ENCODE results near the gene MIPOL1. TPM values are rescaled to one million over a fixed set of nuclear protein-coding genes. Genes with fewer than 3 reads are reported as not detected.
"Not testable (repeated sequence)": the region's sequence is repeated elsewhere in the genome, so short reads cannot be mapped to it uniquely, and the experiment has no call there.

The MIPOL1 gene
- polyA plus RNA-seq, 3 donors = 8.8 to 14.9 (median 10.9) TPM

- DNase-seq = no peak
Measured at GRCh38 chr14:37546621-37547447, 349.1 kb downstream of the MIPOL1 start.

- no peak for DNase-seq
Measured at GRCh38 chr14:37550511-37550910, 352.8 kb downstream of the MIPOL1 start.

GRCh38 chr14:37551119-37551518 lies 353.4 kb downstream of the MIPOL1 start:
- no peak for DNase-seq

DNA sequence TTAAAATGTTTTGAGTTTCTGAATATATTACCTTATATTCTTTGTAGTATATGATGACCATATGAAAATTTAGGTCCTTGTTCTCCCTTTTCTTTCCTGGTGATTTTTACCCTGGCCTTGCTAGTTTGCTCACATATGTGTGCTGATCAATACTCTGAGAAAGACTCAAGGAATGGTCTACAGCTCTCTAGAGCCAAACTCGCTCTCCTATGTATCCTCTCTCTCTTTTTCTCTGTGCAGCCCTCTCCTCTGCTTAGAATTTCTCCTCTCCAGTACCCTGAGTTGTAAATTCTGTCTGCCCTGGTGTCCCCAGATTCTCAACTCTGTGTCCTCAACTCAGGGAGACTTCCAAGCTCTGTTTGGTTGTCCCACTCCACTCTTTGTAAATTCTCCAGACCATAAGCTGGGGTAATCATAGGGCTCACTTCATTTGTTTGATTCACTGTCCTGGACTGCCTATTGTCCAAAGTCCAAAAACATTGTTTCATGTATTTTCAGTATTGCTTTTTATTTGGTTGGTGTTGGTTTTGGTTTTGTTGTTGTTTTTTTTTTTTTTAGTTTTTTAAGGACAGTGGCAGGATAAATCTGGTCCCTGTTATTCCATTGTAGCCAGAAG lies 356.3 kb downstream of the MIPOL1 start:
- DNase-seq = no peak

- not testable (repeated sequence) for DNase-seq
Measured at GRCh38 chr14:37555596-37555995, 357.9 kb downstream of the MIPOL1 start.

GRCh38 chr14:37558740-37559139 lies 361.0 kb downstream of the MIPOL1 start:
- DNase-seq = no peak

GRCh38 chr14:37559386-37559785 lies 361.6 kb downstream of the MIPOL1 start:
- no peak for DNase-seq

DNA sequence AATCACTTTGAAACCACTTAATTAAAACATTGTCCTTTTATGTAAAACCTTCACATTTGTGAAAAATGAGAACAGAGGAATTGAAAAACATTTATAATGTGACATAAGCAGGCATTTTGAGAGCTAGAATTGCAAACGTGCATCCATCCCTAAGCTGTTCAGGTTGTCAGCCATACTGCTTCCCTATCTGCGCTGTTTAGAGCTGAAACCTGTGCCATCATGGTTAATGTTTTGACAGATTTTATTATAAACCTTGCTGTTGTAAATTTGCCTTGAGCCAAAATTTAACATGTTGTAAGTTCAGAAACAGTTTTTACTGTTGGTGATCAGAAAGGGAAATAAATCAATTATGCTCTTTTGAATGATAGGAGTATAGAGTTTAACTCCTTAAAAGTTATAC lies 365.5 kb downstream of the MIPOL1 start:
- no peak for DNase-seq

DNA sequence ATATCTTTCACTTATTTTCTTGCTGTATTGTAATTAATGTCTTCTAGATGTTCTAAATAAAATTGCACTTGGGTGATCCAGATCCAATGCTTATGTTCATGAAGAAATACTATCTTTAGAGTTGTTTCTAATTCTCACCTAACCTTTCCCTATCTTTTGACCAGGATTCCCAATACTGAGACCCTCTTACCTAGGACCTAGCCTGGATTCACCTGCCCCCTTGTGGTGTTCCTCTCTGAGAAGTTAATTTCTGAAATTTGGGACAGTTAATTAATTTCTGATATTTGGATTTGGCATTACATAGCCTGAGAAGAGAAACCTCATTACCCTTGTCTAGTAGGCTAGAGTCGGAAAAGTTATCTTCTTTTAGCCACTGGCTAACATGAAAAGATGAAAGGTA lies 367.8 kb downstream of the MIPOL1 start:
- DNase-seq = no peak

- no peak for DNase-seq
Measured at GRCh38 chr14:37566811-37567371, 369.2 kb downstream of the MIPOL1 start.

DNA sequence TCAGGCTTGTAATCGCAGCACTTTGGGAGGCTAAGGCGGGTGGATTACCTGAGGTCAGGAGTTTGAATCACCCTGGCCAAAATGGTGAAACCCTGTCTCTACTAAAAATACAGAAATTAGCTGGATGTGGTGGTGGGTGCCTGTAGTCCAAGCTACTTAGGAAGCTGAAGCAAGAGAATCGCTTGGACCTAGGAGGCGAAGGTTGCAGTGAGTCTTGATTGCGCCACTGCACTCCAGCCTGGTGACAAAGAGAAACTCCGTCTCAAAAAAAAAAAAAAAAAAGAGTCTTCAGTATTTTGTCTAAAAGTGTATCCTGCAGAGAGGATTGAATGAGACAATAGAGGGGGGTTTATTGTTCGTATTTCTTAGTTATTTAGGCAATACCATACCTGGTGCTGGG lies 372.0 kb downstream of the MIPOL1 start:
- DNase-seq = no peak

DNA sequence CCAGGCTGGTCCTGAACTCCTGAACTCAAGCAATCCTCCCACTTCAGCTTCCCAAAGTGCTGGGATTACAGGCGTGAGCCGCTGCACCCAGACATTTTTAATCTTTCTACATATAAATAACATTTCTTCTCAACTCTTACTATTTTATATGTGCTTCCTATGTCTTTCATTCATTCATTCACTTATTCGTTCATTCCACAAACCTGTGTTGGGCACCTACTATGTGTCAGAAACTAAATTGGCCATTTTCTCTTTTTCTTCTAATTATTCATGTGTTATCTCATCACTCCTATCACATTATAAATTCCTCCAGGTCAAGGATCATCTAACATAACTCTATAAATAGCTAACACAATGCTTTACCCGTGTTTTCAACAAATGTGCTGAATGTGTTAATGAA lies 373.7 kb downstream of the MIPOL1 start:
- DNase-seq = no peak

DNA sequence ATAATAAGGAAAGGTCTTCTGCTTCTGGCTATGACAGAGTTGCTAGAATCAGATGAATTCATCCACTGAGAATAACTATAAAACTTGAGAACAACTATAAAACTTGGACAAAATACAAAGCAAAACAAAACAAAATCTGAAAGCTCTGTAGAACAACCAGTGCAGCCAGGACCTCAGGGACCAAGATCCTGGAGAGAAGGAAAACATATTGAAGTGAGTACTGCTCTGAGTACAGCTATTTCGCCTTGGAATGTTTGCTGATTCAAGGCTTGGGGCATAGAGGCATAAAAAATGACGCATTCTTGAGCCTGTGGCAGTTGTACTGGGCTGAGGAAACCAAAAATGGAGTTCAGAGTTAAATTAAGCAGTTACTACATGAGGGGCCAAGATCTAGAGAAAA lies 375.6 kb downstream of the MIPOL1 start:
- no peak for DNase-seq

- no peak for DNase-seq
Measured at GRCh38 chr14:37579274-37579673, 381.5 kb downstream of the MIPOL1 start.

DNA sequence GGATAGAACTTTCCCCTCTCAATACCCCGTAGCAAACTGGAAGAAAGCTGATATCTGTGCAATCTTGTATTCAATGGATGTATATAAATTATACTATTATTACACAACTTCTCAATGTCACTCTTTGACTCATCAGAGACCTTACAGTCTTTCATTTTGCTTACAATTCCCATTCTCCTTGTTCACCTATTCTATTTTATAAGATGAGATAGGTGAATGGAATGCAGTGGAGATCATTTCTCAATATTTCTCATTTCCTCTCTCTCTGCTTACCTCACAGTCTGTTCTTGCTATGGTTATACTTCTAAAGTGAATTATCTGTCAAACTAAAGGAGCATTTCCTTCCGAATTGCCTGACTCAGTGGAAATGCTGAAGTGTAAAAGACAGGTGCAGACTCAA lies 382.4 kb downstream of the MIPOL1 start:
- DNase-seq = no peak

DNA sequence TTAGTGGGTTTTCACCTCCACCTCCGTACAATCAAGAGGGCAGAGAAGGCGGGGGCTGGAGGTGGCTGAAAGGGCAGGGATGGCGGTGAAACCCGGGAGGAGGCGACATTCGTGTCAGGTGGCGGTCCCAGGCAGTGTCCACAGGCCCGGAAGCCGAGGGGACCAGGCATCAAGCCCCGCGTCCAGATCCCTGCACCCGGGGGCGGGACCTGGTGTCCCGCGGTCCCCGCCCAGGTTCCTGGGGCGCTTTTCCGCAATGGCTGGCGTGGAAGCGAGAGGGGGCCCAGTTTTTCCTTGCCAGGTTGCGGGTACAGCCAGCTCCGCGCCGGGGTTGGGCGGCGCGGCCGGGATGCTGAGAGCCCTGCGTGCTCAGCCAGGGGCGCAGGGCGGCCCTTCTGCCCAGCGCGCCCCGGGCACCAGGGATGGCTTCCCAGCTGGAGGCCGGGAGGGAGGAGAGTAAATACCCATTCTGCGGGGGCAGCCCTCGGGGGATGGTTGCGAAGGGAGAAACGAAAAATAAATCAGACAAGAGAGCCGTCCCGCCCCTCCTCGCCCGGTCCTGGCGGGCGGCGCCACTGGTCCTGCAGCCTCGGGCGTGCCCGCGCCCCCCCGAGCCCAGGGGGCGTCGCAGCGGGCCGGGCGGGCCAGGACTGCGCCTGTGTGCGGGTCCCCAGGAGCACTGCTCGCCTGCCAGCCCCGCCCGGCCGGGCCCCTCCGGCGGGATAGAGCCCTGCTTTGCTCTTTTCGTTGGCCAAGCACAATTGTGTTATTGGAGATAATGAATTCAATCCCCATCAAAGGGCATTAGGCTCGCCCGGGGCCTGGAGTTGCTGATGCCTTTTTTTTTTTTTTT lies 385.8 kb downstream of the MIPOL1 start:
- no peak for DNase-seq

- DNase-seq = no peak
Measured at GRCh38 chr14:37584211-37585100, 386.7 kb downstream of the MIPOL1 start.

- DNase-seq = no peak
Measured at GRCh38 chr14:37585101-37585511, 387.4 kb downstream of the MIPOL1 start.

DNA sequence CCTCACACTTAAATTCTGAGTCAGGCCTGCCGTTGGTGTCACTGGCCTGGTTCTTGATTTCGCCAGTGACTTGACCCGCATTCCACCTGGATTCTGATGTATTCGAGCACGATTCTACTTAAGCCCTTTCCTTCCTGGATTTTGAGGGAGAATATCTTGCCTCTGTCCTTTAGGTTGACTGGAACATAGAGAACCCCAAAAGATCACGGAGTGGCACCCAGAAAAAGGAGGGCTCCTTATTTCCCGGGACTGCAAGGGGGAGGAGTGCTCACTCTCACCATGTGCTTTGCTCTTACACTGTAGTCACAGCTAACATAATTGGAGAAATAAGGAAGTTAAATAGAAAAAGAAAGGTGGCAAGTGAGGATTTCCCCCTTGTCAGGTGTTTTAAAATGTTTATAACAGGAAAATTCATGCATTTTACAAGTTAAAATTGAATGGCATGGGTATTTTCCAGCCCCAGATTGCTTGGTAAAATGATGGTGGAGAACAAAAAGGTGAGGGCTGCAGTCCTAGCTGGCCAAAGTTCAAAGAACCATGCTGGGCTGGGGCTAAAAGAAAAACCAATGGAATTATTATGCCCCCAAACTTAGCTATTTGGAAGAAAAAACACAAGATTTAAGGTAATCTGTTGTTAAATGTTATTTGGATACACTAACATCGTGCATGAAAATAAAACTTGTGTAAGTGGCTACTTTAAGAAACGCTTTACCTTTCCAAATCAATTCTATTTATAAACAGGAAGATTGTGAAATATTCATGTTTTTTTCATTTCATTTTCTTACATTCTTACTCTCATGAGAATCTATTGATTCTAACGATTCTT lies 388.4 kb downstream of the MIPOL1 start:
- no peak for DNase-seq

DNA sequence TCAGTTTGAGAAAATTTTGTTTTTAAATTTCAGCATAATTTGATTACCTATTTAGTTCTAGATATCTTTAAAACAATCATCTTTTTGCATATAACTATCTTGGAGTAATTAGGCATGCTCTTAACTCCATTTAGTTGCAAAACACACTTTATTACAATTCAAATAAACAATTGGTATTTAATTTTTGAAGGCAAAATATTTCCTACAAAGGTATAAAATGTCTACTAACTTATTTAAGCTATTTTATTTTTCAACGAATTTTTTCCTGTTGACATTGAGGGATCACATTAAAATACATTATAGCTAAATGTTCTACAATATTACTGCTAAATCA lies 389.0 kb downstream of the MIPOL1 start:
- no peak for DNase-seq
